Globus pallidus (tissue), 1 donor: ENCODE measurements around the gene HM13.
A peak's percentile ranks its signal among the peaks of the same experiment; 100 is the strongest.
"Not testable (repeated sequence)": the region's sequence is repeated elsewhere in the genome, so short reads cannot be mapped to it uniquely, and the experiment has no call there.

Experiments
- DNase-seq: peaks from one replicate; pipeline ENCODE4 v3.0.0-alpha.2; 2015; ENCODE audit warnings: low spot score

HM13 gene

DNA sequence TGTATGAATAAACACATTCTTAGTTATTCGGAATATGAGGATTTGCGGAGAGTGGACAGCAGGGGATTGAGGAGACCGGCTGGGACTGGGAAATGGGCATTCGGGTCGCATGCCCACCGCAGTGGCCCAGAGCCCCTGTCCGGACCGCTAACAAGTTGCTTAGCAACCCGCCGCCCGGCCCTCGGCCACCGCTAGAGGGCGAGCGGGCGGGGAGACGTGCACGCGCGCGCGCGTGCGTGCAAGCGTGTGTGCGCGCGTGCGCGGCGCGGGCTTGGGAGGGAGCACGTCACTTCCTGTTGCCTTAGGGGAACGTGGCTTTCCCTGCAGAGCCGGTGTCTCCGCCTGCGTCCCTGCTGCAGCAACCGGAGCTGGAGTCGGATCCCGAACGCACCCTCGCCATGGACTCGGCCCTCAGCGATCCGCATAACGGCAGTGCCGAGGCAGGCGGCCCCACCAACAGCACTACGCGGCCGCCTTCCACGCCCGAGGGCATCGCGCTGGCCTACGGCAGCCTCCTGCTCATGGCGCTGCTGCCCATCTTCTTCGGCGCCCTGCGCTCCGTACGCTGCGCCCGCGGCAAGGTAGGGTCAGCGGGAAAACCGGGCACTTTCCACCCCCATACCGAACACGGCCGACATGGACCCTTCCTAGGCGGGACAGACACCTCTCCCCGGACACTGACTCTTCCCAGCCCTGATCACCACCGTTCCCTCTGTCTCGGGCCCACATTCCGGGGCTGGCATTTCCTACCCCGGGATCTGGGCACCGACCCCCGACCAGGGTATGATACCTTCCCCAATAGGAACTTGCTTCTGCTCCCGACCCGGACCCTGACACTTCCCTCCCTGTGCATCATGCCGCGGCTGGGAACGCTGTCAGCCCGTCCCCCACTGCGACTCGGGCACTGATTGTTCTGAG, at the start of gene HM13:
TSS of gene HM13 (plus strand) at position 289 of the 918 bp plus-strand sequence. CDS start at position 399, 110 bp downstream.
- DNase-seq = peak; percentile 89

DNA sequence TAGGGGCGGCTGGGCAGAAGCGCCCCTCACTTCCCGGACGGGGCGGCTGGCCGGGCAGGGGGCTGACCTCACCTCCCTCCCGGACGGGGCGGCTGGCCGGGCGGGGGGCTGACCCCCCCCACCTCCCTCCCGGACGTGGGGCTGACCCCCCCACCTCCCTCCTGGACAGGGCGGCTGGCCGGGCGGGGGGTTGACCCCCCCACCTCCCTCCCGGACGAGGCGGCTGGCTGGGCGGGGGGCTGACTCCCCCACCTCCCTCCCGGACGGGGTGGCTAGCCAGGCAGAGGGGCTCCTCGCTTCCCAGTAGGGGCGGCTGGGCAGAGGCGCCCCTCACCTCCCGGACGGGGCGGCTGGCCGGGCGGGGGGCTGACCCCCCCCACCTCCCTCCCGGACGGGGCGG, 43.3 kb upstream of the HM13 start:
- DNase-seq = not testable (repeated sequence)

- no peak for DNase-seq
These were observed 41.6 kb upstream of the HM13 start for GRCh38 chr20:31472395-31473330.

DNA sequence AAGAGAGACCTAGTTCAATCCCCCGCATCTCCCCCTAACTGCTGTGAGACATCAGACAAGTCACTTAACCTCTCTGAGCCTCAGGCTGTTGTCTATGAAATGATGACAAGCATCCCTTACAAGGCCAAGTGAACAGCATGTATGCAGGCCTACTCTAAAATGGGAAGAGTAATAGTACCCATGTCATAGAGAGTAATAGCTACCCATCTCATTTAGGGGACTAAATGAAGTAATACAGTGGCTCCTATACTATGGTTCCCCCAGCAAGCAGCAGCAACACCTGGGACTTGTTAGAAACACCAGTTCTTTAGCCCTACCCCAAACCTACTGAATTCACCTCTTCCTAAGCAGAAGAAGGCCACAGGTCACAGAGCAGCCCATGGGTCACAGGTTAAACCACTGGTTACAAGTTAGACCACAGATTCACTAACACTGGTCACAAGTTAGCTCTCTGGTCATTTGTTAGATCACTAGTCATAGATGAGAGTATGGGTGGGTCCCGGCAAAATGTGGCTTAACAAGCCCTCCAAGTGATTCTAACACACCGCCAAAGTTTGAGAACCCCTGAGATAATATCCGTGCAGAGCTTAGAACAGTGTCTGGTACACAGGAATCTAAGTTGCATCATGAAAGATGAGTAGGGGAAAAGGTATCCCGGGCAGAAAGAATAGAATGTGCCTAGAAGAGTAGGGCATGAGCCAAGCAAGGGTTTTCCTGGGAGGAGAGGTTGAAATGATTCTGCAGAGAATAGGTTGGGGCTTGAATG, 40.7 kb upstream of the HM13 start:
- no peak for DNase-seq

DNA sequence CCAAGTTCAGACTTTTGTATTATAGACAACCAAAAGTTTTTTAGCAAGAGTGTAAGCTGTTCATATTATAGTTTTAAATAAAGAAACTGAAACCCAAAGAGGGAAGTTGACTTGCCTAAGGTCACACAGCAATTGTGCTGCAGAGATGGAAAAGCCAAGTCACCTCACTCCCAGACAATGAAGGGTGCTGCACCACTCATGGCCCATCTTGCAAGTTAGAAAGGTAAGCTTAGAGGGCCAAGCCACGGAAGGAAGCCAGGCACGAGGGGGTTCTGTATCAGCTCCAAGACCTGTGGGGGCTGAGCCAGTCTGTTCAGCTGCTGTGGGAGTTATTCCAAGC, 40.2 kb upstream of the HM13 start:
- no peak for DNase-seq

DNA sequence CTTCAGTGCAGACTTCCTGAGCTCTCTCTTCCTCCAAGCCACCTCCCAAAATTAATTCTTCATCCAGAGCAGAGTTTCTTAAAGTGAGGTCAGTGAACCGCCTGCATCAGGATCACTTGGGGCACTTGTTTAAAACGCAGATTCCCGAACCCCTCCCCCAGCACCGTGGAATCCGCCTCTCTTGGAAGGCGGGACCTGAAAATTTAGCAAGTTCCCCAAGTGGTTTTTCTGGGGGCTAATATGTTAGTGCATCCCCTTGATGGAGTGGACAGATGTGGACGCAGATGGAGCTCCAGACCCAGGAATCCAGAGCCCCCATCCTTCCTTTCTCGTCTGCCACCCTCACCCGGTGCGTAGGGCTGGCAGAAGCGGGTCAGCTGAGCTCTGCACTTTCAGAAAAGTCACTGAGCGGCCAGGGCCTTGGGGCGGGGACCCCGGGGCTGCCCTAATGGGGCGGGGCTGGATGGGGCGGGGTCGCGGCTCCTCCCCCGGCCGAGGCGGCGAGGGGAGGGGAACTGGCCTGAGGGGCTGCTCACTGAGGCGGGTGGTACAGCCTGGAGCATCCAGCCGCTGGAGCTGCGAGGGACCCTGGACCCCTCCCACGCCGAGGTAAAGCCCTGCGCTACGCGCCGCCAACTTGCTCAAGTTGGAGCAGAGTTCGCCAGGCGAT, 39.3 kb upstream of the HM13 start, which contains the start of the genes DEFB124 and REM1:
TSS of gene DEFB124 (minus strand) at position 370 of the 670 bp plus-strand sequence. CDS start 2,114 bp downstream, outside the sequence.
TSS of gene REM1 (plus strand) at position 531 of the 670 bp plus-strand sequence. CDS start 1,158 bp downstream, outside the sequence.
- no peak for DNase-seq

DNA sequence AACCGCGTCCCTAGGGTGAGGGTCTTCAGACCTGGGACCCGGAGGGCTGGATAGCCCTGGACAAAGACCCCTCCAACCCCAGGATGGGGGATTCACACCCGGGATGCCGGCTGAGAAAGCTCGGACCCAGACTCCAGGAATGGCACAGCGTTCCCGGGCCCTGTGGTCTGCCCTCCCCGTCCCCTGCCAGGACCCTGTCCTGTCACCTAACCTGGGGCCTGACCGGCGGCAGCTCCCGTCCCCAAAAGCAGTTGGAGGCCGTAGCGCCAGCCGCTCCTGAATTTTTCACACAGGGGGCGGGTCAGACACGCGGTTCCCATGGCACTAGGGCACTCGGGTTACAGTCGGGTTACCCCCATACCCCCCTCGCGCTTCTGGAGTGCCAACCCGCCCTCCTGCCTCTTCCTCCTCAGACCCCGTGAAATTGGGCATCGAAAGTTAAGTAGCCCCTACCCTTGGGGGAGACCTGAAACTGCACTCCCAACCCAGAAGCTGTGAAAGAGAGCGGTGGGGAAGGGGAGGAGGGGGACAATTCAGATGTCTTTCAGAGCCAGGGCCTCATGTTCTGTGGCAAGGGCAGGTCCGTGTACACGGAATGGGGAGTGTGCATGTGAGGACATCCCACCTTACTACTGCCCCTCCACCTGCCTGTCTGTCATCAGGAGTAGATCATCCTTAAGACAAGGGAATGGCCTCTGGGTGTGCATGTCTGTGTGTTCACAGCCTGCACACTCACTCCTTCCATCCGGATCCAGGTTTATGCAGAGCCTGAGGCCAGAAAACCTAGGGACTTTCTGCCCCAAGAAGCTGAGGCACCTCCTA, 38.6 kb upstream of the HM13 start:
- no peak for DNase-seq

- DNase-seq = no peak
These were observed 38.0 kb upstream of the HM13 start for GRCh38 chr20:31476294-31476585.

DNA sequence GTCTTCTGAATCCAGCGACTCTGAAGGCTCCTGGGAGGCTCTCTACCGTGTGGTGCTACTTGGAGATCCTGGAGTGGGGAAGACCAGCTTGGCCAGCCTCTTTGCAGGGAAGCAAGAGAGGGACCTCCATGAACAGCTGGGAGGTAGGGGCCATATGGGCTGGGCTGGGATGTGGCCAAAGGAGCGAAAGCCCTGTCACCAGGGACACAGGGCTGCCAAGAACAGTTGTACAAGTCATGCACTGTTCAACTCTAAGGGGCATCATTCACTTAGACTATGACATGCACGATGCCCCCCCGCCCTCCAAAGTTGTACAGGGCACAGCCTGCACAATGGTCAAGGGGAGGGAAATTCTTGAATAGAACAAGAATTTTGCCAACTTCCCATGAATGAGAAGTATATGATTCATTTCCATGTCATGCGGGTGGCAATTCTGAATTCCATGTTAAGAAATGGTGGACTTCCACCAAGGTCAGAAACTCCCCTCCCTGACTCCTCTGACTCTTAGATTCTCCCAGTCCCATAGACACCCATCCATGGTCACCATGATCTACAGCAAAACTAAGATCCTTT, 37.5 kb upstream of the HM13 start:
- no peak for DNase-seq

- no peak for DNase-seq
These were observed 30.2 kb upstream of the HM13 start for GRCh38 chr20:31484001-31484400.

- DNase-seq = peak; percentile 4
These were observed 28.5 kb upstream of the HM13 start for GRCh38 chr20:31485450-31486339.

DNA sequence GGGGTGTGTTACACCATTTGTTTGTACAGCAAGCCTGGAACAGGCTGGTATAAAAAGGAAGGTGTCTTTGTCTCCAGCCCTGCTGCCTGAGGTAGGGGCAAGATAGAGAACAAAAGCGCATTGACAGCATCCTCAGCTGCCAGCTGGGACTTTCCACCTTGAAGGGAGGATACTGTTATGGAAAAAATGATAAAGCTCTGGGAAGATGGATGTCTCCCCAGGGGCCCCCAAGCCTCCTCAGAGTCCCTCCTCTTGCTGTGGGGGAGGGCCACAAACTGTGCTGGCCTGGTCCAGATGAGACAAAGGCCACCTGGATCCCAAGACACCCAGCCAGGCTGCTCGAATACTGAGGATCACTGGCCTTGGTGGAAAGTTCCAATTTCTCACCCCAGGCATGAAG, 26.1 kb upstream of the HM13 start:
- DNase-seq = no peak

- no peak for DNase-seq
These were observed 25.1 kb upstream of the HM13 start for GRCh38 chr20:31489152-31489551.

DNA sequence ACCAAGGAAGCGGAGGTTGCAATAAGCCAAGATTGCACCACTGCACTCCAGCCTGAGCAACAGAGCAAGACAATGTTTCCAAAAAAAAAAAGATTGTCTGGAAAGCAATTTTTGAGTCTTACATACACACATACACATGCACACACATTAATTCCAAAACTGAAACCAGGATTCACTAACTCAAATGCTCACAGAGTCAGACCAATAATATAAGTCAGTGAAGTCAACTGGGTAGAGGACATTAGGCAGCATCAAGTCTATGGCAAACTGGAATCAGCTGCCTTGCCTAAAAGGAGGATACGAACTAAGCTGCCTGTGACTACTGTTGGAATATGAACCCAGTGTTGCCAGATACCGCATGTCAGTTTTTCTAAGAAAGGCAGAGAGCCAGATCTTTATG, 23.5 kb upstream of the HM13 start:
- DNase-seq = no peak

DNA sequence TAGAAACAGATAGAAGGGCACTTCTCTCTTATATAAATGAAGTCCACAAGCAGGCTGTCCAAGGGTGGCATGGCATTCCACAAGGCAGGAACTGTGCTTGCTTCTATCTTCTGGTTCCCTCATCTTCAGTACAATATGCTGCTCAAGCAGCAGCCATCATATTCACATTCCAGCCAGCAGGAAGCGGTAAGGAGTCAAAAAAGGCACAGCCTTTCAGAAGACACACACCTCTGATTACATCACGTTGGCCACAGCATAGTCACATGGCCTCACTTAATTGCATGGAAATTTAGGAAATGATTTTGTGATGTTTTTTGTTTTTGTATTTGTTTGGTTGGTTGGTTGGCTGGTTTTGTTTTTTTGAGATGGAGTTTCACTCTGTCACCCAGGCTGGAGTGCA, 20.1 kb upstream of the HM13 start:
- DNase-seq = no peak

DNA sequence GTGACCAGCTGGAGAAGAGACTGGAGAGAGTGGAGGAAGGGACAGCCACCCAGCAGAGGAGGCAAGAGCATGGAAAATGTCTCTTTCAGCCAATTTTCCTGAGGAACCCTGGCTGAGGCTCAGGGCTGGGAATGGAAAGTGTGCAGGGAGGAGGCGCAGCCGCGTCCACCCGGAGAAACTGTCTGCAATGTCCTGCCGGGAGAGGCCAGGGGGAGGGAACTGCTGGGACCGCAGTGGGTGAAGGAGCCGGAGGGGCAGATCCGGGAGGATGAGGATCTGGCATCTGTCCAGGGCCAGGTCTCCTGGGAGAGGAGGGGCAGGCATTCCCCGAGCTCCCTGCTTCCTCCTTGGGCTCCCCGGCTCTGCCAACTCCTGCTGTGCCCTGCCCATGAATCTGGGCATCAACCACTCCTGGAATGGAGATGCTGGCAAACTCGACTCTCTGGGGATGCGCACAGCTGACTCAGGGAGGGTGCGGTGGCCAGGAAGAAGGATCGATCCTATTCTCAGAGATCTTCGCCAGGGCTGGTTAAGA, 17.4 kb upstream of the HM13 start:
- no peak for DNase-seq

- no peak for DNase-seq
These were observed 16.3 kb upstream of the HM13 start for GRCh38 chr20:31497838-31498540.

GRCh38 chr20:31500527-31500926, 13.7 kb upstream of the HM13 start:
- no peak for DNase-seq
